Fibroblast of lung (primary cell): ENCODE results near the gene LMNTD2.

Experiments
- EZH2 ChIP-seq: IDR thresholded peaks from 2 replicates; pipeline ENCODE4 v1.5.1; 2012; ENCODE audit warnings: low read length, control low read depth, mild to moderate bottlenecking; ENCODE audit errors: missing control alignments
- TF ChIP-seq, protein P1 (sequence below), 2 donors: IDR thresholded peaks in 1 of 2; conservative IDR thresholded peaks in 1 of 2; 1 replicate in 1 of 2; 2 replicates in 1 of 2; pipeline ENCODE4 v1.5.1; 2011 to 2012; ENCODE audit warnings: low read length in 2 of 2, control low read depth in 1 of 2, inconsistent platforms in 1 of 2, low read depth in 1 of 2, mild to moderate bottlenecking in 1 of 2

DNA sequence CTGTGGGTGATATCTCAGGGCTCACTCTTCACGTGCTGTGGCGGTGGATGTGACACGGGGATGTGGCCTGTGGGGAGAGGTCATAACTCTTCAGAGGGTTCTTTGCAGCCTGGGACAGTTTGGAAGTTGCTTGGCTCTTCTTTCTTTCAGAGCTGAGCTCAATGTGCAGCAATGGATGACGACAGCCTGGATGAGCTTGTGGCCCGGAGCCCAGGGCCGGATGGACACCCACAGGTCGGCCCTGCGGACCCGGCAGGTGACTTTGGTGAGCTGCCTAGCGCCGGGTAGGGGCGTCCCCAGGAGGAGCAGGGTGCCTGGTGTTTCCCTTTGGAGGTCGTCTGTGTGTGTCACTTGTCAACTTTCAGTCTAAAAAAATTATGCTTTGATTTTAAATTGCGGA, 20.8 kb upstream of the LMNTD2 start:
- TF ChIP-seq, protein P1, sequence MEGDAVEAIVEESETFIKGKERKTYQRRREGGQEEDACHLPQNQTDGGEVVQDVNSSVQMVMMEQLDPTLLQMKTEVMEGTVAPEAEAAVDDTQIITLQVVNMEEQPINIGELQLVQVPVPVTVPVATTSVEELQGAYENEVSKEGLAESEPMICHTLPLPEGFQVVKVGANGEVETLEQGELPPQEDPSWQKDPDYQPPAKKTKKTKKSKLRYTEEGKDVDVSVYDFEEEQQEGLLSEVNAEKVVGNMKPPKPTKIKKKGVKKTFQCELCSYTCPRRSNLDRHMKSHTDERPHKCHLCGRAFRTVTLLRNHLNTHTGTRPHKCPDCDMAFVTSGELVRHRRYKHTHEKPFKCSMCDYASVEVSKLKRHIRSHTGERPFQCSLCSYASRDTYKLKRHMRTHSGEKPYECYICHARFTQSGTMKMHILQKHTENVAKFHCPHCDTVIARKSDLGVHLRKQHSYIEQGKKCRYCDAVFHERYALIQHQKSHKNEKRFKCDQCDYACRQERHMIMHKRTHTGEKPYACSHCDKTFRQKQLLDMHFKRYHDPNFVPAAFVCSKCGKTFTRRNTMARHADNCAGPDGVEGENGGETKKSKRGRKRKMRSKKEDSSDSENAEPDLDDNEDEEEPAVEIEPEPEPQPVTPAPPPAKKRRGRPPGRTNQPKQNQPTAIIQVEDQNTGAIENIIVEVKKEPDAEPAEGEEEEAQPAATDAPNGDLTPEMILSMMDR (conservative IDR thresholded peaks at IDR 0.05 in 1 of 2, IDR thresholded peaks at IDR 0.05 in 1 of 2; ENCODE audit: low read depth in 1 of 2, low read length in 2 of 2): no peak
- TF ChIP-seq EZH2: no peak
